HG03108 (cell line): ENCODE results near the gene NAP1L1.
A peak's percentile ranks its signal among the peaks of the same experiment; 100 is the strongest.

Experiments used
- ATAC-seq: cut with Tn5 transposase; IDR thresholded peaks from one replicate; pipeline ENCODE4 v1.9.1; 2021; ENCODE audit warnings: moderate library complexity; ENCODE audit not compliant: unreplicated experiment

NAP1L1 gene

GRCh38 chr12:76083904-76084862, at the start of gene NAP1L1:
TSS of gene NAP1L1 (minus strand) at chr12:76084685. CDS start at chr12:76074219, 10,466 bp downstream.
- ATAC-seq = peak; percentile 89

GRCh38 chr12:76127588-76127987, 43.1 kb upstream of the NAP1L1 start:
- ATAC-seq = no peak

- ATAC-seq = no peak
Measured at GRCh38 chr12:76124456-76124855, 40.0 kb upstream of the NAP1L1 start.

- ATAC-seq = no peak
Measured at GRCh38 chr12:76123259-76124212, 39.1 kb upstream of the NAP1L1 start.

- ATAC-seq = no peak
Measured at GRCh38 chr12:76119887-76120286, 35.4 kb upstream of the NAP1L1 start.

GRCh38 chr12:76117751-76118150, 33.3 kb upstream of the NAP1L1 start:
- no peak for ATAC-seq

GRCh38 chr12:76117067-76117691, 32.7 kb upstream of the NAP1L1 start:
- ATAC-seq = no peak

- no peak for ATAC-seq
Measured at GRCh38 chr12:76113800-76114757, 29.6 kb upstream of the NAP1L1 start.

- ATAC-seq = no peak
Measured at GRCh38 chr12:76111209-76111749, 26.8 kb upstream of the NAP1L1 start.

- ATAC-seq = no peak
Measured at GRCh38 chr12:76109879-76110278, 25.4 kb upstream of the NAP1L1 start.

- ATAC-seq = no peak
Measured at GRCh38 chr12:76108356-76108755, 23.9 kb upstream of the NAP1L1 start.

- no peak for ATAC-seq
Measured at GRCh38 chr12:76106631-76107030, 22.1 kb upstream of the NAP1L1 start.

GRCh38 chr12:76103958-76104357, 19.5 kb upstream of the NAP1L1 start:
- ATAC-seq = no peak

- ATAC-seq = no peak
Measured at GRCh38 chr12:76101739-76102385, 17.4 kb upstream of the NAP1L1 start.

- no peak for ATAC-seq
Measured at GRCh38 chr12:76096079-76096646, 11.7 kb upstream of the NAP1L1 start.

GRCh38 chr12:76094754-76095153, 10.3 kb upstream of the NAP1L1 start:
- no peak for ATAC-seq

- no peak for ATAC-seq
Measured at GRCh38 chr12:76091246-76091754, 6.8 kb upstream of the NAP1L1 start.

GRCh38 chr12:76085520-76085868, 1.0 kb upstream of the NAP1L1 start:
- ATAC-seq = no peak
